ENCODE data around the gene PDCD11. TPM values are rescaled to one million over a fixed set of nuclear protein-coding genes. Genes with fewer than 3 reads are reported as not detected.

Gene PDCD11
- total RNA-seq, 4 donors from 2014 or later = 12.0 to 17.4 (median 15.0) TPM

DNA sequence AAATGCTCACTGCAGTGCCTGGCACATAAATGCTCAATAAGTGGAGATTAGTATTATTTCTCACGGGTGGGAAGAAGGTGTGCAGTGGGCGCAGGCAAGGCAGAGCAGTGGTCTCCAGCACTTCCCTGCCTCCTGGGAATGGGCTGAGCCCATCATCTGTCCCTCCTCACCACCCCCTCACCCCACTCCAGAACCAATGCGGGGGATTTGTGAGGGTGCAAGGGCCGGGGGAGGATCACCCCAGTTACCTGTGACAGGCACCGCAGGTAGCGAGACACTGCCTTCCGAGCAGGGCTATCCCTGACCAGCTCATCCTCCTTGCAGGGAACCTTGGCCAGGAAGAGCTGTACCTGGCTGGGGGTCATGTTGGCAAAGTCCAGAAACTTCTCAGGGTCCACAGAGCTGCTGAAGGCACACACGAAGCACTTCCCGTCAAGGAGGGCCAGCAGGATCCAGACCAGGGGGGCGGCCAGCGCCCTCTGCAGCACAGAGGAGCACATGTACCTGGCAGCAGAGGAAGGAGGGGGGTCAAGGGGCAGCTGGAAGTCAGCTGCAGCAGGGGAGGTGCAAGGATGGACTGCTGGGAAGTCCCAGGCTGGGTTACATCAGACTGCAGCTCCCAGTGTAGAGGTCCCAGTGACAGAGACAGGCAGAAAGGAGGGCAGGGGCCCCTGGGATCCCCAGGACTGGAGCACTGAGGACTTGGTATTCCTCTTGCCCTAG, 79.8 kb downstream of the PDCD11 start:
- DNase-seq (ENCODE audit: extremely low spot score) = no peak
- TF ChIP-seq EP300 (IDR thresholded peaks at IDR 0.05) (no peak), POLR2AphosphoS5 (IDR thresholded peaks at IDR 0.05) (no peak), POLR2A (IDR thresholded peaks at IDR 0.05; ENCODE audit: low read depth) (no peak)
- TF ChIP-seq, protein P1, sequence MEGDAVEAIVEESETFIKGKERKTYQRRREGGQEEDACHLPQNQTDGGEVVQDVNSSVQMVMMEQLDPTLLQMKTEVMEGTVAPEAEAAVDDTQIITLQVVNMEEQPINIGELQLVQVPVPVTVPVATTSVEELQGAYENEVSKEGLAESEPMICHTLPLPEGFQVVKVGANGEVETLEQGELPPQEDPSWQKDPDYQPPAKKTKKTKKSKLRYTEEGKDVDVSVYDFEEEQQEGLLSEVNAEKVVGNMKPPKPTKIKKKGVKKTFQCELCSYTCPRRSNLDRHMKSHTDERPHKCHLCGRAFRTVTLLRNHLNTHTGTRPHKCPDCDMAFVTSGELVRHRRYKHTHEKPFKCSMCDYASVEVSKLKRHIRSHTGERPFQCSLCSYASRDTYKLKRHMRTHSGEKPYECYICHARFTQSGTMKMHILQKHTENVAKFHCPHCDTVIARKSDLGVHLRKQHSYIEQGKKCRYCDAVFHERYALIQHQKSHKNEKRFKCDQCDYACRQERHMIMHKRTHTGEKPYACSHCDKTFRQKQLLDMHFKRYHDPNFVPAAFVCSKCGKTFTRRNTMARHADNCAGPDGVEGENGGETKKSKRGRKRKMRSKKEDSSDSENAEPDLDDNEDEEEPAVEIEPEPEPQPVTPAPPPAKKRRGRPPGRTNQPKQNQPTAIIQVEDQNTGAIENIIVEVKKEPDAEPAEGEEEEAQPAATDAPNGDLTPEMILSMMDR (IDR thresholded peaks at IDR 0.05) = no peak
- 55% methylated on average over 6 of the region's 11 CpGs for WGBS
- Histone ChIP-seq H3K4me1 (peaks cover 0 to 16% (median 4%) of the 10 kb centered on the region in 4 donors), H3K27me3 (peaks cover 0 to 6% (median 0%) of the 10 kb centered on the region in 4 donors), H3K4me3 (no peak overlapping the region), H3K9me3 (no peaks in the 10 kb centered on the region), H3K36me3 (no peaks in the 10 kb centered on the region), H3K27ac (replicated peaks in 1 of 4) (no peak overlapping the region)
- intact Hi-C loops (cut with DNase I) = no loop called here

DNA sequence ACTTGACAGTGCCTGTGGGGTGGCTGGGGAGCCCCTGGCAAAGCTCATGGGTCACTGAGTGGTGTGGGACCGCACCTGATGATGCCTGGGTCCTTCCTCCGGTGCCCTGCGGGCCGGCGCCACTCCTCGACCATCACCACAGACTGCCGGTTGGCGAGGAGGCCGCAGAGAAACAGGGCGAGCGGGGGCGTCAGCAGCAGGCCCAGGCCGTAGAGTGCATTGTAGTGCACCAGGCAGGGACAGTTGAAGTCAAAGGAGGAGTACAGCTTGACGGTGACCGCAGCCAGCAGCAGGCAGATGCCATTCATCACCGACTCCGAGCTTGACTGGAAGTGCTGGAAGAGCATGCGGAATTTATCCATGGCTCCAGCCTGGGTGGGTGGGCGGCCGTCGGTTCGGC, 82.2 kb downstream of the PDCD11 start:
- intact Hi-C loops (cut with DNase I) = no loop called here
- Histone ChIP-seq H3K9me3 (no peaks in the 10 kb centered on the region), H3K27ac (replicated peaks in 1 of 4) (no peak overlapping the region), H3K4me1 (peaks cover 0 to 8% (median 3%) of the 10 kb centered on the region in 4 donors), H3K27me3 (peaks cover 0 to 6% (median 0%) of the 10 kb centered on the region in 4 donors), H3K36me3 (no peaks in the 10 kb centered on the region), H3K4me3 (no peak overlapping the region)
- WGBS = 97% methylated on average over 15 of the region's 22 CpGs
- DNase-seq (ENCODE audit: extremely low spot score) = no peak
- TF ChIP-seq POLR2AphosphoS5 (IDR thresholded peaks at IDR 0.05) (no peak), POLR2A (IDR thresholded peaks at IDR 0.05; ENCODE audit: low read depth) (no peak), EP300 (IDR thresholded peaks at IDR 0.05) (no peak)
- TF ChIP-seq, protein P1 (IDR thresholded peaks at IDR 0.05) = no peak

DNA sequence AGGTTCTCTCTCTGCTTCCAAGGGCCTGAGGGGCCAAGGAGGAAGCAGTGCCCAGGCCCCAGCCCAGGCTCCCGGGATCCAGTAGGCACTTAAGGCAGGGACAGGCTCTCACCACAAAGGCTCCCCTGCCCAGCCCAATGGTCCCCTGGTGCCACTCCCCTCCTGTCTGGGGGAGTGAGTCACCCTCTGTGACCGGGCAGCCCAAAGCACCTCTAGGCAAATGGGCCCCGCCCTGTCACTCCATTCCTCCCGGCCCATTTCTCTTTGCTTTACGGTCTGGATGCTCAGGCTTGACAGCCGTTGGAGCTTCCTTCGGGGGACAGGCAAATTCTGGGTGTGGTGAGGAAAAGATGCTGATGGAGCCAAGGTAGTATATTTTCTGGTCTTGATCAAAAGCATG, 82.7 kb downstream of the PDCD11 start, which contains the start of gene CALHM3:
Gene CALHM3, minus strand, starts transcription at position 106 of the 400 bp plus-strand sequence. CDS start 208 bp downstream, outside the sequence.
- 65% methylated on average over 5 of the region's 7 CpGs for WGBS

DNA sequence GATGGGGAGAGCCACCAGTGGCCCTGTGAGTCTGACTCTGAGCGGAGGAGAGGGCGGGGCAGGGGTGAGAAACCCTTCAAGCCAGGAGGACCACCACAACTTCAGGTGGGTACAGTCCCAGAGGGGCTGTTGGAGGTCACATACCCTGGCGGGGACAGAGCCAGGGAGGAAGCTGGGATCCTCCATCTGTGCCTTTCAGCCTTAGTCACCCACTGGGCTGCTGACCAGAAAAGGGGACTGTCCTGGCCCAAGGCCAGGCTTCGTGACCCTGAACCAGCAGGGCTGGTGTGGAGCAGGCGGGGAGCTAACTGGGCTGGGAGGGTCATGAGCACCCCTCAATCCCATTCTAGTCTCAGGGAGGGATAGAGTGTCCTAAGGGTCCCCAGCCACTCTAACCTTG, 84.1 kb downstream of the PDCD11 start:
- no peak for DNase-seq (ENCODE audit: extremely low spot score)
- no peaks in the 10 kb centered on the region for H3K36me3 ChIP-seq
- H3K4me1 ChIP-seq = peaks cover 0 to 10% (median 6%) of the 10 kb centered on the region in 4 donors
- H3K27me3 ChIP-seq = peaks cover 0 to 6% (median 0%) of the 10 kb centered on the region in 4 donors
- no peak overlapping the region for H3K27ac ChIP-seq (replicated peaks in 1 of 4)
- H3K9me3 ChIP-seq = no peaks in the 10 kb centered on the region
- no peak overlapping the region for H3K4me3 ChIP-seq
- TF ChIP-seq EP300 (IDR thresholded peaks at IDR 0.05) = no peak
- no peak for TF ChIP-seq POLR2AphosphoS5 (IDR thresholded peaks at IDR 0.05)
- no peak for TF ChIP-seq POLR2A (IDR thresholded peaks at IDR 0.05; ENCODE audit: low read depth)
- TF ChIP-seq, protein P1 (IDR thresholded peaks at IDR 0.05) = no peak
- intact Hi-C loops (cut with DNase I) = no loop called here
- 73% methylated on average over 5 of the region's 5 CpGs for WGBS

More for the DNA sequence above, 82.7 kb downstream of the PDCD11 start, which contains the start of gene CALHM3:
- Histone ChIP-seq H3K4me1 (peaks cover 0 to 8% (median 3%) of the 10 kb centered on the region in 4 donors), H3K27me3 (peaks cover 0 to 6% (median 0%) of the 10 kb centered on the region in 4 donors), H3K4me3 (no peak within 1 kb of the TSS), H3K9me3 (no peaks in the 10 kb centered on the region), H3K36me3 (no peaks in the 10 kb centered on the region), H3K27ac (replicated peaks in 1 of 4) (no peak within 1 kb of the TSS)
- DNase-seq (ENCODE audit: extremely low spot score) = no peak
- TF ChIP-seq POLR2A (IDR thresholded peaks at IDR 0.05; ENCODE audit: low read depth) (no peak), EP300 (IDR thresholded peaks at IDR 0.05) (no peak), POLR2AphosphoS5 (IDR thresholded peaks at IDR 0.05) (no peak)
- TF ChIP-seq, protein P1 (IDR thresholded peaks at IDR 0.05) = no peak
- intact Hi-C loops (cut with DNase I) = no loop called here

Data from esophagus muscularis mucosa (tissue), 4 donors.